A673 (cell line): Measurements from ENCODE around the gene SLBP. TPM values are rescaled to one million over a fixed set of nuclear protein-coding genes. Genes with fewer than 3 reads are reported as not detected.

Experiments
- BruUV-seq: library from RNA; stranded (reverse); fragments of 400-500 nt; replicated peaks from 2 replicates; lab custom pipeline; 2021; lab: Mats Ljungman, UMichigan
- CTCF ChIA-PET: fragments of 300-600 bp; sonication (Branson Sonifier 250); formaldehyde crosslinking; loops from one replicate; lab custom pipeline; 2022; ENCODE audit warnings: antibody characterized with exemption; lab: Charles Lee
- POLR2A ChIA-PET: fragments of 300-600 bp; sonication (Branson Sonifier 250); formaldehyde crosslinking; loops from one replicate; lab custom pipeline; 2022; ENCODE audit warnings: antibody characterized with exemption; ENCODE audit not compliant: low non-redundant PET; lab: Charles Lee
- DNase-seq: peaks from one replicate; pipeline ENCODE4 v3.0.0-alpha.2; 2015; ENCODE audit warnings: low spot score
- H3K27ac ChIP-seq: fragments of 200-600 bp; sonication (generic); 2 replicates; pipeline ENCODE4 v1.5.1; 2016; ENCODE audit warnings: mixed run types, low read depth, mild to moderate bottlenecking, mixed read lengths, antibody characterized with exemption, low read length; ENCODE audit not compliant: poor library complexity, severe bottlenecking
- H3K27me3 ChIP-seq: fragments of 200-600 bp; sonication (generic); replicated peaks from 2 replicates; pipeline ENCODE4 v1.6.1; 2017; ENCODE audit warnings: mixed run types, low read depth, mild to moderate bottlenecking, mixed read lengths, antibody characterized with exemption, low read length; ENCODE audit not compliant: insufficient read depth, poor library complexity
- H3K36me3 ChIP-seq: fragments of 200-600 bp; sonication (generic); 2 replicates; pipeline ENCODE4 v1.6.1; 2016; ENCODE audit warnings: mixed run types, mild to moderate bottlenecking, mixed read lengths, antibody characterized with exemption, low read length; ENCODE audit not compliant: insufficient read depth, poor library complexity, severe bottlenecking
- H3K4me1 ChIP-seq: fragments of 200-600 bp; sonication (generic); 2 replicates; pipeline ENCODE4 v1.6.1; 2017; ENCODE audit warnings: mixed run types, mild to moderate bottlenecking, mixed read lengths, antibody characterized with exemption, low read length; ENCODE audit not compliant: insufficient read depth, poor library complexity, severe bottlenecking
- H3K4me3 ChIP-seq: fragments of 200-600 bp; sonication (generic); 2 replicates; pipeline ENCODE4 v1.5.1; 2016; ENCODE audit warnings: low read depth, mixed run types, mild to moderate bottlenecking, mixed read lengths, low read length; ENCODE audit not compliant: poor library complexity, severe bottlenecking
- H3K9me3 ChIP-seq: fragments of 200-600 bp; sonication (generic); 2 replicates; pipeline ENCODE4 v1.6.1; 2016; ENCODE audit warnings: mixed run types, low read depth, mild to moderate bottlenecking, mixed read lengths, antibody characterized with exemption, low read length; ENCODE audit not compliant: poor library complexity, severe bottlenecking
- EZH2 ChIP-seq: fragments of 200-600 bp; sonication (generic); IDR thresholded peaks from 2 replicates; pipeline ENCODE4 v1.6.1; 2017; ENCODE audit warnings: borderline replicate concordance, low read depth, mild to moderate bottlenecking, mixed read lengths, antibody characterized with exemption, low read length; ENCODE audit not compliant: poor library complexity, severe bottlenecking
- intact Hi-C: fragments of 100-400 bp; cut with micrococcal nuclease; formaldehyde crosslinking; loops from one replicate; pipeline ENCODE4 v1.10.0; 2022; ENCODE audit not compliant: unreplicated experiment
- total RNA-seq: library from RNA; stranded (reverse); gene quantifications from 2 replicates; pipeline ENCODE4 v1.2.3, GENCODE V29; 2021
- TF ChIP-seq, protein P1 (sequence below): fragments of 300-800, 200-600 bp; sonication (generic); conservative IDR thresholded peaks from 2 replicates; pipeline ENCODE4 v1.5.1; 2017; ENCODE audit warnings: low read depth, mild to moderate bottlenecking, antibody characterized with exemption, low read length, moderate library complexity, mixed read lengths

SLBP gene
- total RNA-seq, 1 experiment from 2014 or later: 85.5 TPM

DNA sequence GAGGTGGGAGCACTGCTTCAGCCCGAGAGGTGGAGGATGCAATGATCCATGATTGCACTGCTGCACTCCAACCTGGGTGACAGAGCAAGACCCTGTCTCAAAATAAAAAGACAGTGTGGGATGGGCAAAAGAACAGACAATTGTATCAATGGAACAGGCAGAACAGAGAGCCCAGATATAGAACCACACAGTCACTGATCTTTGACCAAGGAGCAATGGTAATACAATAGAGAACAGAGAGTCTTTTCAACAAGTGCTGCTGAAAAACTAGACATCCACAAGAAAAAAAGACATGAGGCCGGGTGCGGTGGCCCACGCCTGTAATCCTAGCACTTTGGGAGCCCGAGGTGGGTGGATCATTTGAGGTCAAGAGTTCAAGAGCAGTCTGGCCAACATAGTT, 33.9 kb downstream of the SLBP start:
- Histone ChIP-seq H3K36me3 (no peaks in the 10 kb centered on the region), H3K4me1 (no peaks in the 10 kb centered on the region), H3K27ac (no peak overlapping the region), H3K9me3 (no peaks in the 10 kb centered on the region), H3K4me3 (no peak overlapping the region), H3K27me3 (no peaks in the 10 kb centered on the region)
- CTCF ChIA-PET: no interaction called here
- POLR2A ChIA-PET: no interaction called here
- no TSS peak for BruUV-seq
- TF ChIP-seq EZH2: no peak
- TF ChIP-seq, protein P1, sequence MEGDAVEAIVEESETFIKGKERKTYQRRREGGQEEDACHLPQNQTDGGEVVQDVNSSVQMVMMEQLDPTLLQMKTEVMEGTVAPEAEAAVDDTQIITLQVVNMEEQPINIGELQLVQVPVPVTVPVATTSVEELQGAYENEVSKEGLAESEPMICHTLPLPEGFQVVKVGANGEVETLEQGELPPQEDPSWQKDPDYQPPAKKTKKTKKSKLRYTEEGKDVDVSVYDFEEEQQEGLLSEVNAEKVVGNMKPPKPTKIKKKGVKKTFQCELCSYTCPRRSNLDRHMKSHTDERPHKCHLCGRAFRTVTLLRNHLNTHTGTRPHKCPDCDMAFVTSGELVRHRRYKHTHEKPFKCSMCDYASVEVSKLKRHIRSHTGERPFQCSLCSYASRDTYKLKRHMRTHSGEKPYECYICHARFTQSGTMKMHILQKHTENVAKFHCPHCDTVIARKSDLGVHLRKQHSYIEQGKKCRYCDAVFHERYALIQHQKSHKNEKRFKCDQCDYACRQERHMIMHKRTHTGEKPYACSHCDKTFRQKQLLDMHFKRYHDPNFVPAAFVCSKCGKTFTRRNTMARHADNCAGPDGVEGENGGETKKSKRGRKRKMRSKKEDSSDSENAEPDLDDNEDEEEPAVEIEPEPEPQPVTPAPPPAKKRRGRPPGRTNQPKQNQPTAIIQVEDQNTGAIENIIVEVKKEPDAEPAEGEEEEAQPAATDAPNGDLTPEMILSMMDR: no peak
- intact Hi-C loops: no loop called here
- no peak for DNase-seq

- Histone ChIP-seq H3K4me3 (no peak overlapping the region), H3K27ac (no peak overlapping the region), H3K36me3 (no peaks in the 10 kb centered on the region), H3K27me3 (no peaks in the 10 kb centered on the region), H3K9me3 (no peaks in the 10 kb centered on the region), H3K4me1 (no peaks in the 10 kb centered on the region)
- no TSS peak for BruUV-seq
- TF ChIP-seq, protein P1: no peak
- TF ChIP-seq EZH2: no peak
- ChIA-PET POLR2A (no interaction called here), CTCF (no interaction called here)
- intact Hi-C loops: no loop called here
- DNase-seq: no peak
Measured at GRCh38 chr4:1676605-1677525, 35.3 kb downstream of the SLBP start.

DNA sequence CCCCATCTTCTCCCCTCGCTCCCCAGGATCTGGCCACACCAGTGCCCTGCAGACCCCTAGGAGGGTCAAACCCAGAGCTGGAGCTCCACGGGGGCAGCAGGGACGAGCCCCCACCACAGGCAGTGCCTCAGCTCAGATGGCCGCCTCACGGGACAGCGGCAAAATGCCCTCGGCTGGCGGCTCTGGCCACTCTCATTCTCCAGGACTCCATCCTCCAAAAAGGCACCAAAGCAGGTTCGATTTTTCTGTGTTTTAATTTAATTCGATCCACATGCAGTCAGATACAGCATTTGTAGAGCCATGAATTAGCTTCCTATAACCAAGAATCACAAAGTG, 36.3 kb downstream of the SLBP start:
- no peaks in the 10 kb centered on the region for H3K27me3 ChIP-seq
- intact Hi-C loops: no loop called here
- H3K27ac ChIP-seq: no peak overlapping the region
- POLR2A ChIA-PET: no interaction called here
- CTCF ChIA-PET: no interaction called here
- H3K4me1 ChIP-seq: no peaks in the 10 kb centered on the region
- TF ChIP-seq, protein P1: no peak
- TF ChIP-seq EZH2: no peak
- no peaks in the 10 kb centered on the region for H3K36me3 ChIP-seq
- H3K9me3 ChIP-seq: no peaks in the 10 kb centered on the region
- H3K4me3 ChIP-seq: no peak overlapping the region
- no TSS peak for BruUV-seq
- DNase-seq: no peak
